ENCODE data around the gene PDGFRA.

DNA sequence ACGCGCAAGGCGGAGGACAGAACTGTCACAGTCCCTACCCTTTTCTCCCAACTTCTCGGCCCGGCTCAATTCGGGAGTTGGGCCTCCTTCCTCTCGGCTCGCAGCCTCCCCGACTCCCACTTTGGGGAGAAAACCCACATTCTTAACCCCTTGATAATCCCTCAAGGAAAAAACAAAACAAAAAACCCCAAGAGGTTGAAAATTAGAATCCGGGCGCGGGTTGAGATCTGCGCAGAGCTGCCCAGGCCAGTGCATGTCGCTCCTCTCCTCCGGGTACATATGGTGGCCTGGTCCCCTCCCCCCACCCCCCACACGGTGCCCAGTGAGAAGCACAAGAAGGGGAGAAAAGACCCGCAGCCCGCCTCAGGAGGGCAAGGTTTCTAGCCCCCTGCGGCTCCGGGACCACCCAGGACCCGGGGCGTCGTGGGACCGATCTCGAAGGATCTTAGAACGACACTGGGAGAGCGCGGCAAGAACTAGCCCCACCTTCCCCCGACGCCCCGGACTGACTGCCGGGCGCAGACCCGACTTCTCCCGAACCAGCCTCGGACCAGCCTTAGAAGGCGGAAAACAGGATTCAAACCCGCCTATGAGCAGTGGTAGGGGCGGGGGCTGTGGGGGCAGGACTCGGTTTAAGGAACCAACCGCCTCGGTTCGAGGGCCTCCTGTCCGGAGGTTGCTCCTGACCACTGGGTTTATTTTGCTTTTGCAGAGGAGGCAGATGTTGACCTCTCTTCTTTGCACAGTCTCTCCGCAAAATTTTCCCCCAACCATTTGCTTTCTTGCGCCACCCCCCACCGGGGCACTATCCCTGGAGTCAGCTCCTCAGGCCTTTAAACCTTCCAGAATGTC lies 2.5 kb upstream of the PDGFRA start:
- TF ChIP-seq, protein P1, sequence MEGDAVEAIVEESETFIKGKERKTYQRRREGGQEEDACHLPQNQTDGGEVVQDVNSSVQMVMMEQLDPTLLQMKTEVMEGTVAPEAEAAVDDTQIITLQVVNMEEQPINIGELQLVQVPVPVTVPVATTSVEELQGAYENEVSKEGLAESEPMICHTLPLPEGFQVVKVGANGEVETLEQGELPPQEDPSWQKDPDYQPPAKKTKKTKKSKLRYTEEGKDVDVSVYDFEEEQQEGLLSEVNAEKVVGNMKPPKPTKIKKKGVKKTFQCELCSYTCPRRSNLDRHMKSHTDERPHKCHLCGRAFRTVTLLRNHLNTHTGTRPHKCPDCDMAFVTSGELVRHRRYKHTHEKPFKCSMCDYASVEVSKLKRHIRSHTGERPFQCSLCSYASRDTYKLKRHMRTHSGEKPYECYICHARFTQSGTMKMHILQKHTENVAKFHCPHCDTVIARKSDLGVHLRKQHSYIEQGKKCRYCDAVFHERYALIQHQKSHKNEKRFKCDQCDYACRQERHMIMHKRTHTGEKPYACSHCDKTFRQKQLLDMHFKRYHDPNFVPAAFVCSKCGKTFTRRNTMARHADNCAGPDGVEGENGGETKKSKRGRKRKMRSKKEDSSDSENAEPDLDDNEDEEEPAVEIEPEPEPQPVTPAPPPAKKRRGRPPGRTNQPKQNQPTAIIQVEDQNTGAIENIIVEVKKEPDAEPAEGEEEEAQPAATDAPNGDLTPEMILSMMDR (conservative IDR thresholded peaks at IDR 0.05 in 1 of 2, IDR thresholded peaks at IDR 0.05 in 1 of 2; ENCODE audit: low read depth in 1 of 2, low read length in 2 of 2) = no peak
- TF ChIP-seq EZH2 (IDR thresholded peaks at IDR 0.05; ENCODE audit: low read length, missing control alignments) = no peak
